ENCODE data around the gene GPR137. TPM values are rescaled to one million over a fixed set of nuclear protein-coding genes. Genes with fewer than 3 reads are reported as not detected.

The GPR137 gene
- total RNA-seq, 1 experiment from 2014 or later: 24.4 TPM

DNA sequence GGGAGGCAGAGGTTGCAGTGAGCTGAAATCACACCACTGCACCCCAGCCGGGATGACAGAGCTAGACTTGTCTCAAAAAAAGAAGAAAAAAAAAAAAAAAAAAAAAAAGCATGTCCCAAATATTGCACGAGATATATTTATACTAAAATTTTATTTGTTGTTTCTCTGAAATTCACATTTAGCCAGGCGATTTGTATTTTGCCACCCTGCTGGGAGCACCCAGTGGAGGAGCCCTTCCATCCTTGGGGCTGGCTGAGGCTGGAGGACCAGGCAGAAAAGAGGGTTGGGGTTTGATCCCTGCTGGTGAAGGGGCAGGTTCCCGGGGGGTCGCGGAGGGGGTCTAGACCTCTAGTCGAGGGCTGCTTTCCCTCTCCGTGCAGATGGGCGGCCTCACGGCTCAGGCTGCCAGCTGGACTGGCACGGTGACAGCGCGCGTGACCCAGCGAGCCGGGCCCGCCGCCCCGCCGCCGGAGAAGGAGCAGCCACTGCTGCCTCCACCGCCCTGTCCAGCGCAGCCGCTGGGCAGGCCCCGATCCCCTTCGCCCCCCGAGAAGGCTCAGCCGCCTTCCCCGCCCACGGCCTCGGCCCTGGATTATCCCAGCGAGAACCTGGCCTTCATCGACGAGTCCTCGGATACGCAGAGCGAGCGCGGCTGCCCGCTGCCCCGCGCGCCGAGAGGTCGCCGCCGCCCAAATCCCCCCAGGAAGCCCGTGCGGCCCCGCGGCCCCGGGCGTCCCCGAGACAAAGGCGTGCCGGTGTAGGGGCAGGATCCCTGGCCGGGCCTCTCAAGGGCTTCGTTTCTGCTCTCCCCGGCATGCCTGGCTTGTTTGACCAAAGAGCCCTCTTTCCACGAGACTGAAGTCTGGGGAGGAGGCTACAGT lies 13.6 kb downstream of the GPR137 start (continued):
- TF ChIP-seq POLR2AphosphoS5 (IDR thresholded peaks at IDR 0.05; ENCODE audit: low read depth, low read length) (no peak), YY1 (IDR thresholded peaks at IDR 0.05; ENCODE audit: extremely low read depth, insufficient replicate concordance, low read depth, low read length) (no peak), RAD21 (IDR thresholded peaks at IDR 0.05; ENCODE audit: low read depth) (no peak)

DNA sequence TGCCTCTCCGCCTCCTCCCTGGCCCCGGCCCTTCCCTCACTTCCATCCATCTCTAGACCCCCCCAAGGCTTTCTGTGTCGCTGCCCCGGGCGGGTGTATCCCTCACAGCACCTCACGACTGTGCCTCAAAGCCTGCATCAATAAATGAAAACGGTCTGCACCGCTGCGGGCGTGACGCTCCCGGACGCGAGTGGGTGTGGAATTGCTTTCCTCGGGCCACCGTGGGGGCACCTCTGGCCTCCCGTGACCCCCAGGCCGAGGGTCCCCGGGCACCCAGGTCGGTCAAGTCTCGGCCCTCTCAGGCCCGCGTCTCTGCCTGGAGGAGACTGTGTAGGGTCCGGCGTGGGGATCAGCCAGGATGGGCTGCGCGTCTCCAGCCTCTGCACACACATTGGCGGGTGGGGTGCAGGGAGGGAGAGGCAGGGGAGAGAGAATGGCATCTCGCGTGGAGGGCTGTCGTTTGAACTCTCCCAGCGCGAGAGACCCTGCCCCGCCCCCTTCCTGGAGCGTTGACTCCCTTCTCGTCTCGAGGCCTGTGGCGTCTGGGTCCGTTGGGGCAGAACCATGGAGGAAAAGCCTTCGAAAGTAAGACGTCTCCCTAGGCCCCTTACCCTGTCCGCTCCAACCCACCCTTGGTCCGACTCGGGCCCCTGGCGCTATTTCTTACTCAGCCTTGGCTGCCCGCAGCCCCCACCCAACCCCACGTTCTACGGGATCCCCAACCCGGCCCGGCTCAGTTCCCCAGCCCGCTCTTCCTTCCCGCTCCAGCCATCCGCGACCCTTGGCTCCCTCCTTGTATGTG lies 14.4 kb downstream of the GPR137 start, which contains the start of gene CATSPERZ:
TSS of gene CATSPERZ (plus strand) at position 512 of the 802 bp plus-strand sequence. CDS start at position 565, 53 bp downstream.
- Histone ChIP-seq H3K36me3 (ENCODE audit: control insufficient read depth in 1 of 2, insufficient read depth in 2 of 2, low read length in 2 of 2) (no peaks in the 10 kb centered on the region), H3K9me2 (ENCODE audit: insufficient read depth) (no peaks in the 10 kb centered on the region), H3K27me3 (ENCODE audit: insufficient read depth, low read length) (no peaks in the 10 kb centered on the region), H3K4me1 (ENCODE audit: control insufficient read depth in 1 of 2, insufficient read depth in 2 of 2, low read length in 2 of 2) (peaks cover 6 to 45% of the 10 kb centered on the region in 2 experiments; a peak in 3 of 4 replicates), H2AFZ (ENCODE audit: low read depth, low read length, poor library complexity, severe bottlenecking) (peak within 1 kb of the TSS; percentile 86), H3K79me2 (ENCODE audit: insufficient read depth, low read length) (no peaks in the 10 kb centered on the region), H4K20me1 (ENCODE audit: insufficient read depth) (no peaks in the 10 kb centered on the region), H3K27ac (ENCODE audit: low read depth, low read length) (peak within 1 kb of the TSS; percentile 2; the same call in 1 of the 2 replicates), H3K4me2 (ENCODE audit: low read length) (peak within 1 kb of the TSS; percentile 86), H3K9me3 (ENCODE audit: control insufficient read depth in 1 of 2, insufficient read depth in 1 of 2, low read depth in 1 of 2, low read length in 2 of 2) (no peaks in the 10 kb centered on the region), H3K4me3 (replicated peaks in 1 of 2; ENCODE audit: low read depth in 1 of 2, low read length in 2 of 2) (peak within 1 kb of the TSS; percentile 41 to 54), H3K9ac (ENCODE audit: low read length) (peak within 1 kb of the TSS; percentile 66)
- intact Hi-C loops (cut with micrococcal nuclease): loop anchor here (5.0 kb wide), 1 partner anchor 113 kb away; the partner anchor contains the start of gene STIP1
- ChIA-PET CTCF (interaction anchor here (0.9 to 5.8 kb wide), 16 partner anchors 10 to 546 kb away, joined by 3 to 80 read pairs (median 5); partner anchors contain the start of genes BAD, FERMT3, FKBP2 and GPR137), RAD21 (ENCODE audit: low non-redundant PET in 1 of 2, low total read pairs in 2 of 2, uncharacterized antibody in 2 of 2, unreplicated experiment in 2 of 2) (interaction anchor here (1.0 to 1.3 kb wide), 2 partner anchors 95 to 96 kb away, joined by 4 to 5 read pairs; no protein-coding TSS in a partner anchor), POLR2A (interaction anchor here (1.0 to 2.5 kb wide), 7 partner anchors 13 to 59 kb away, joined by 3 to 9 read pairs (median 4); partner anchors contain the start of genes FKBP2, PRDX5 and TRMT112)
- no TSS peak for BruUV-seq (replicated peaks)
- ATAC-seq: no peak
- no peak for DNase-seq (ENCODE audit: low read depth, low spot score)
- TF ChIP-seq POLR2AphosphoS5 (IDR thresholded peaks at IDR 0.05; ENCODE audit: low read depth, low read length): no peak
- TF ChIP-seq EZH2phosphoT487 (IDR thresholded peaks at IDR 0.05; ENCODE audit: borderline replicate concordance): no peak
- TF ChIP-seq YY1 (IDR thresholded peaks at IDR 0.05; ENCODE audit: extremely low read depth, insufficient replicate concordance, low read depth, low read length): no peak
- TF ChIP-seq EGR1 (IDR thresholded peaks at IDR 0.05; ENCODE audit: low read depth): no peak
- no peak for TF ChIP-seq SIN3A (IDR thresholded peaks at IDR 0.05; ENCODE audit: low read depth)
- no peak for TF ChIP-seq ELF1 (IDR thresholded peaks at IDR 0.05; ENCODE audit: borderline replicate concordance, low read depth)
- no peak for TF ChIP-seq RAD21 (IDR thresholded peaks at IDR 0.05; ENCODE audit: low read depth)
- no peak for TF ChIP-seq SP1 (IDR thresholded peaks at IDR 0.05; ENCODE audit: low read depth)
- no peak for TF ChIP-seq SRF (IDR thresholded peaks at IDR 0.05; ENCODE audit: low read depth)
- TF ChIP-seq, protein P1, sequence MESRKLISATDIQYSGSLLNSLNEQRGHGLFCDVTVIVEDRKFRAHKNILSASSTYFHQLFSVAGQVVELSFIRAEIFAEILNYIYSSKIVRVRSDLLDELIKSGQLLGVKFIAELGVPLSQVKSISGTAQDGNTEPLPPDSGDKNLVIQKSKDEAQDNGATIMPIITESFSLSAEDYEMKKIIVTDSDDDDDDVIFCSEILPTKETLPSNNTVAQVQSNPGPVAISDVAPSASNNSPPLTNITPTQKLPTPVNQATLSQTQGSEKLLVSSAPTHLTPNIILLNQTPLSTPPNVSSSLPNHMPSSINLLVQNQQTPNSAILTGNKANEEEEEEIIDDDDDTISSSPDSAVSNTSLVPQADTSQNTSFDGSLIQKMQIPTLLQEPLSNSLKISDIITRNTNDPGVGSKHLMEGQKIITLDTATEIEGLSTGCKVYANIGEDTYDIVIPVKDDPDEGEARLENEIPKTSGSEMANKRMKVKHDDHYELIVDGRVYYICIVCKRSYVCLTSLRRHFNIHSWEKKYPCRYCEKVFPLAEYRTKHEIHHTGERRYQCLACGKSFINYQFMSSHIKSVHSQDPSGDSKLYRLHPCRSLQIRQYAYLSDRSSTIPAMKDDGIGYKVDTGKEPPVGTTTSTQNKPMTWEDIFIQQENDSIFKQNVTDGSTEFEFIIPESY (IDR thresholded peaks at IDR 0.05; ENCODE audit: extremely low read depth, insufficient replicate concordance, low read length): no peak
- TF ChIP-seq POLR2A (IDR thresholded peaks at IDR 0.05; ENCODE audit: borderline replicate concordance, extremely low read depth, insufficient read depth, insufficient read length): no peak
- TF ChIP-seq TCF7L2 (IDR thresholded peaks at IDR 0.05; ENCODE audit: borderline replicate concordance, extremely low read depth, insufficient read depth, insufficient read length): no peak
- no peak for TF ChIP-seq ZFX (IDR thresholded peaks at IDR 0.05)

Data from HCT116 (cell line).